ENCODE results near the gene GPC6. TPM values are rescaled to one million over a fixed set of nuclear protein-coding genes. Genes with fewer than 3 reads are reported as not detected.

Gene GPC6
- total and polyA plus RNA-seq, 2 donors (not counting 3 experiments of a cell fraction or from before 2014, with no cell fraction given), result 0.01 TPM; not detected in 1

DNA sequence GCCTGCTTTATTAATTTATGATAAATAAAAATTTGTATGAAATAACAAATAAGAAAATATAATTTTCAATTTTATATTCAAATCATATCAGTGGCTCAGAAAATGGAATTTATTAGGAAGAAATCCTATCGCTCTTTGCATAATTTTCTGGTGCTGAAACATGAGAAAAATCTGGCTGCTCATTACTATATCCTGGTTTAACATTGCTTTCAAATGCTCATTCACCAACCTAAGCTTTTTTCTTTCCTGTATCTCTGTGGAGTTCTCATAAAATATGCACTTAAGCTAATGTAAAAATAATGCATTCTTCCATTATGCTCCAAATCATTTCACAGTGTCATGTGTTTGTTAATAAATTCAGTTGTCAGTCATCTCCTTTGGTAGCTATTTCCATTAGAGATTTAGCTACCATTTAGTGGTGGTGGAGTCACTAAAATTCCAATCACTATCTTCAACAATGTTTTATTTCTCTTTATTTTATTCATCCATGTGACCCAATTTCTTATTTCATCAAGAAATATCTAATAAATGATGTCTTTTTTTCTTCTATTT is 754.9 kb downstream of the GPC6 start:
- Histone ChIP-seq H3K4me2 (ENCODE audit: insufficient read depth, low read length) (no peak overlapping the region), H3K4me3 (replicated peaks in 1 of 3; ENCODE audit: insufficient read depth in 1 of 3, low read depth in 1 of 3, low read length in 3 of 3) (no peak overlapping the region), H3K27me3 (ENCODE audit: control insufficient read depth in 2 of 2, insufficient read depth in 2 of 2, low read length in 2 of 2) (no peaks in the 10 kb centered on the region), H2AFZ (ENCODE audit: low read depth, low read length) (no peak overlapping the region), H3K4me1 (ENCODE audit: control insufficient read depth, extremely low read depth, insufficient read depth, low read length) (no peaks in the 10 kb centered on the region), H4K20me1 (replicated peaks; ENCODE audit: control insufficient read depth, extremely low read depth, insufficient read depth, low read length) (no peaks in the 10 kb centered on the region), H3K36me3 (ENCODE audit: control insufficient read depth in 2 of 2, extremely low read depth in 1 of 2, insufficient read depth in 2 of 2, low read length in 2 of 2) (no peaks in the 10 kb centered on the region), H3K79me2 (ENCODE audit: control insufficient read depth, insufficient read depth, low read length) (no peaks in the 10 kb centered on the region), H3K27ac (ENCODE audit: insufficient read depth, low read depth, low read length) (no peak overlapping the region), H3K9ac (replicated peaks; ENCODE audit: extremely low read depth, insufficient read depth, low read length) (no peak overlapping the region), H3K9me1 (replicated peaks; ENCODE audit: control insufficient read depth, extremely low read depth, insufficient read depth, low read length) (no peaks in the 10 kb centered on the region), H3K9me3 (replicated peaks; ENCODE audit: control insufficient read depth, insufficient read depth, low read length) (no peaks in the 10 kb centered on the region)
- dilution Hi-C loops (cut with MboI; ENCODE audit: extremely low pct_ligation_motif_present, low sequenced_read_pairs) (no loop called here), intact Hi-C loops (cut with micrococcal nuclease) (no loop called here)
- BruUV-seq (replicated peaks), result no TSS peak
- ChIA-PET POLR2A (no interaction called here), CTCF (no interaction called here)
- FAIRE-seq (no peak), DNase-seq (ENCODE audit: low read depth, low spot score) (no peak)
- TF ChIP-seq POLR2AphosphoS5 (IDR thresholded peaks at IDR 0.05; ENCODE audit: insufficient read depth, low read depth, low read length) (no peak), FOS (IDR thresholded peaks at IDR 0.05; ENCODE audit: borderline replicate concordance, insufficient read depth, low read length) (no peak), GATA2 (IDR thresholded peaks at IDR 0.05; ENCODE audit: insufficient read depth, insufficient read length, low read depth, low read length) (no peak), POLR2A (IDR thresholded peaks at IDR 0.05; ENCODE audit: low read depth, low read length) (no peak), JUN (IDR thresholded peaks at IDR 0.05; ENCODE audit: borderline replicate concordance, insufficient read depth, insufficient read length, low read depth) (no peak), EZH2 (IDR thresholded peaks at IDR 0.05; ENCODE audit: borderline replicate concordance, low read depth, low read length, severe bottlenecking) (no peak), MYC (IDR thresholded peaks at IDR 0.05; ENCODE audit: low read depth, low read length) (no peak)
- TF ChIP-seq, protein P1, sequence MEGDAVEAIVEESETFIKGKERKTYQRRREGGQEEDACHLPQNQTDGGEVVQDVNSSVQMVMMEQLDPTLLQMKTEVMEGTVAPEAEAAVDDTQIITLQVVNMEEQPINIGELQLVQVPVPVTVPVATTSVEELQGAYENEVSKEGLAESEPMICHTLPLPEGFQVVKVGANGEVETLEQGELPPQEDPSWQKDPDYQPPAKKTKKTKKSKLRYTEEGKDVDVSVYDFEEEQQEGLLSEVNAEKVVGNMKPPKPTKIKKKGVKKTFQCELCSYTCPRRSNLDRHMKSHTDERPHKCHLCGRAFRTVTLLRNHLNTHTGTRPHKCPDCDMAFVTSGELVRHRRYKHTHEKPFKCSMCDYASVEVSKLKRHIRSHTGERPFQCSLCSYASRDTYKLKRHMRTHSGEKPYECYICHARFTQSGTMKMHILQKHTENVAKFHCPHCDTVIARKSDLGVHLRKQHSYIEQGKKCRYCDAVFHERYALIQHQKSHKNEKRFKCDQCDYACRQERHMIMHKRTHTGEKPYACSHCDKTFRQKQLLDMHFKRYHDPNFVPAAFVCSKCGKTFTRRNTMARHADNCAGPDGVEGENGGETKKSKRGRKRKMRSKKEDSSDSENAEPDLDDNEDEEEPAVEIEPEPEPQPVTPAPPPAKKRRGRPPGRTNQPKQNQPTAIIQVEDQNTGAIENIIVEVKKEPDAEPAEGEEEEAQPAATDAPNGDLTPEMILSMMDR (IDR thresholded peaks at IDR 0.05; ENCODE audit: extremely low read depth in 1 of 2, insufficient read depth in 1 of 2, low read depth in 1 of 2, low read length in 2 of 2), result no peak
- TF ChIP-seq, protein P2, sequence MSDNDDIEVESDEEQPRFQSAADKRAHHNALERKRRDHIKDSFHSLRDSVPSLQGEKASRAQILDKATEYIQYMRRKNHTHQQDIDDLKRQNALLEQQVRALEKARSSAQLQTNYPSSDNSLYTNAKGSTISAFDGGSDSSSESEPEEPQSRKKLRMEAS (IDR thresholded peaks at IDR 0.05; ENCODE audit: insufficient read depth, insufficient read length), result no peak

Measured in endothelial cell of umbilical vein (primary cell).